Measurements from ENCODE around the gene GAB1. TPM values are rescaled to one million over a fixed set of nuclear protein-coding genes. Genes with fewer than 3 reads are reported as not detected.

GAB1 gene
- total and polyA plus RNA-seq, 2 of the 8 experiments (the other 6 are each of a cell fraction or from before 2014, with no cell fraction given), result 6.8 to 21.3 TPM

GRCh38 chr4:143451186-143451585 is 114.5 kb downstream of the GAB1 start:
- H3K23ac ChIP-seq (ENCODE audit: insufficient read length), result no peak overlapping the region
- H2BK120ac ChIP-seq (replicated peaks; ENCODE audit: low read depth, low read length), result no peak overlapping the region
- no peak for FAIRE-seq
- no peaks in the 10 kb centered on the region for H3K27me3 ChIP-seq (replicated peaks in 1 of 4; ENCODE audit: control insufficient read depth in 3 of 4, extremely low read depth in 1 of 4, insufficient read depth in 3 of 4, low read length in 3 of 4)
- H3K36me3 ChIP-seq (ENCODE audit: control insufficient read depth in 2 of 4, insufficient read depth in 4 of 4, low read length in 3 of 4), result no peaks in the 10 kb centered on the region
- H2AFZ ChIP-seq (ENCODE audit: low read length), result no peak overlapping the region
- H4K5ac ChIP-seq (ENCODE audit: insufficient read length, low read depth, low read length), result no peak overlapping the region
- peaks cover 2 to 6% (median 4%) of the 10 kb centered on the region in 4 experiments; a peak in 3 of 7 replicates for H3K4me1 ChIP-seq (replicated peaks in 1 of 4; ENCODE audit: control insufficient read depth in 3 of 4, insufficient read depth in 4 of 4, low read length in 3 of 4)
- H4K91ac ChIP-seq (replicated peaks; ENCODE audit: insufficient read length, low read length), result no peak overlapping the region
- no peaks in the 10 kb centered on the region for H3K9me3 ChIP-seq (ENCODE audit: insufficient read depth in 2 of 2, low read depth in 1 of 2, low read length in 1 of 2)
- no peaks in the 10 kb centered on the region for H4K20me1 ChIP-seq (replicated peaks in 1 of 2; ENCODE audit: control insufficient read depth in 1 of 2, insufficient read depth in 2 of 2, low read length in 2 of 2)
- DNase-seq (ENCODE audit: low read depth in 1 of 2, low spot score in 2 of 2), result no peak
- H2BK5ac ChIP-seq (ENCODE audit: low read depth, low read length), result no peak overlapping the region
- no peak overlapping the region for H3K4me2 ChIP-seq (ENCODE audit: insufficient read depth in 1 of 2, low read depth in 2 of 2, low read length in 2 of 2)
- no peak overlapping the region for H3K14ac ChIP-seq (ENCODE audit: insufficient read length)
- no peak overlapping the region for H4K8ac ChIP-seq (ENCODE audit: extremely low read depth, insufficient read depth, low read length)
- H3K56ac ChIP-seq (replicated peaks; ENCODE audit: insufficient read length, low read depth, low read length), result no peak overlapping the region
- no peak overlapping the region for H2BK15ac ChIP-seq (ENCODE audit: low read length)
- H3K23me2 ChIP-seq (ENCODE audit: low read depth, low read length), result no peaks in the 10 kb centered on the region
- H2AK5ac ChIP-seq (ENCODE audit: low read depth, low read length), result no peak overlapping the region
- H2BK20ac ChIP-seq (ENCODE audit: low read length), result no peak overlapping the region
- no peaks in the 10 kb centered on the region for H3K79me1 ChIP-seq (ENCODE audit: low read depth, low read length)
- ChIA-PET CTCF (ENCODE audit: partially characterized antibody) (interaction anchor here (1.2 kb wide), 2 partner anchors 9 to 18 kb away, joined by 4 read pairs; no protein-coding TSS in a partner anchor), POLR2A (ENCODE audit: partially characterized antibody) (interaction anchor here (0.9 to 1.1 kb wide), 2 partner anchors 9 to 26 kb away, joined by 3 to 4 read pairs; no protein-coding TSS in a partner anchor)
- WGBS, 2 experiments (ENCODE audit: extremely low coverage in 1 of 2, insufficient coverage in 1 of 2, insufficient read length in 1 of 2, insufficient replicate concordance in 2 of 2, low coverage in 1 of 2, low lambda C conversion rate in 2 of 2, missing lambda C conversion rate in 1 of 2), result 80% methylated on average over 4 of the region's 4 CpGs; no CpG with 5 or more reads in 1 of the 2 experiments
- no peak overlapping the region for H3K4me3 ChIP-seq (ENCODE audit: extremely low read depth in 1 of 4, insufficient read depth in 2 of 4, low read depth in 3 of 4, low read length in 4 of 4)
- TF ChIP-seq POLR2A (IDR thresholded peaks at IDR 0.05; ENCODE audit: control extremely low read depth in 1 of 2, low read depth in 2 of 2, low read length in 2 of 2) (no peak), KDM5A (IDR thresholded peaks at IDR 0.05; ENCODE audit: low read length) (no peak), CEBPB (IDR thresholded peaks at IDR 0.05; ENCODE audit: low read depth, low read length) (no peak), POLR2AphosphoS5 (IDR thresholded peaks at IDR 0.05; ENCODE audit: low read depth, low read length) (no peak), SIRT6 (IDR thresholded peaks at IDR 0.05; ENCODE audit: low read length) (no peak), HDAC2 (IDR thresholded peaks at IDR 0.05; ENCODE audit: borderline replicate concordance in 1 of 2, low read depth in 2 of 2, low read length in 2 of 2) (no peak), MAFK (IDR thresholded peaks at IDR 0.05; ENCODE audit: low read depth, low read length) (no peak)
- no peak overlapping the region for H3K9ac ChIP-seq (replicated peaks in 1 of 4; ENCODE audit: extremely low read depth in 1 of 4, low read depth in 3 of 4, low read length in 3 of 4)
- H3K79me2 ChIP-seq (ENCODE audit: control insufficient read depth in 1 of 2, insufficient read depth in 2 of 2, low read length in 2 of 2), result no peaks in the 10 kb centered on the region
- no peak overlapping the region for H2BK12ac ChIP-seq (ENCODE audit: low read depth, low read length)
- H3K4ac ChIP-seq (replicated peaks; ENCODE audit: insufficient read length, low read depth, low read length), result no peak overlapping the region
- no peak overlapping the region for H3K27ac ChIP-seq (ENCODE audit: low read depth, low read length)
- H3K18ac ChIP-seq (ENCODE audit: extremely low read depth, low read length), result no peak overlapping the region
